CD8-positive, alpha-beta memory T cell (primary cell): ENCODE results near the gene SPP2. TPM values are rescaled to one million over a fixed set of nuclear protein-coding genes. Genes with fewer than 3 reads are reported as not detected.

Experiments used
- CTCF ChIA-PET: fragments of 350-600 bp; sonication (Branson Sonifier 250); formaldehyde crosslinking; loops from one replicate; lab custom pipeline; 2021; ENCODE audit warnings: antibody characterized with exemption; lab: Charles Lee
- POLR2A ChIA-PET: fragments of 350-600 bp; sonication (Branson Sonifier 250); formaldehyde crosslinking; loops from one replicate; lab custom pipeline; 2021; ENCODE audit warnings: antibody characterized with exemption; lab: Charles Lee
- DNase-seq, 5 donors: peaks; one replicate each; pipeline versions ENCODE4 v3.0.0 to v3.0.0-alpha.2; 2020 to 2022; ENCODE audit warnings: mixed read lengths in 1 of 5
- H3K27ac ChIP-seq: one replicate; pipeline ENCODE4 v1.7.0; 2013; ENCODE audit warnings: low read depth, mild to moderate bottlenecking, low read length, moderate library complexity
- H3K27me3 ChIP-seq: 2 replicates; pipeline ENCODE4 v1.7.0; 2013; ENCODE audit warnings: low read length, mild to moderate bottlenecking; ENCODE audit not compliant: insufficient read depth, poor library complexity, severe bottlenecking
- H3K36me3 ChIP-seq: 2 replicates; pipeline ENCODE4 v1.7.0; 2013; ENCODE audit warnings: mild to moderate bottlenecking, low read length, moderate library complexity; ENCODE audit not compliant: insufficient read depth
- H3K4me1 ChIP-seq: 2 replicates; pipeline ENCODE4 v1.7.0; 2013; ENCODE audit warnings: mild to moderate bottlenecking, low read length, moderate library complexity; ENCODE audit not compliant: insufficient read depth
- H3K4me3 ChIP-seq: 2 replicates; pipeline ENCODE4 v1.7.0; 2013; ENCODE audit warnings: mild to moderate bottlenecking, low read length
- H3K9me3 ChIP-seq: 2 replicates; pipeline ENCODE4 v1.7.0; 2013; ENCODE audit warnings: mild to moderate bottlenecking, low read length
- H3K27ac Mint-ChIP-seq, 8 donors: one replicate each; pipeline ENCODE4 v1.8.0; 2020 to 2021; ENCODE audit warnings: mixed read lengths in 8 of 8, mild to moderate bottlenecking in 6 of 8, inconsistent platforms in 3 of 8, moderate library complexity in 3 of 8
- H3K27me3 Mint-ChIP-seq, 2 donors: one replicate each; pipeline ENCODE4 v1.8.0; 2020 to 2021; ENCODE audit warnings: mixed read lengths in 2 of 2, mild to moderate bottlenecking in 1 of 2, moderate library complexity in 1 of 2
- H3K36me3 Mint-ChIP-seq, 3 donors: one replicate each; pipeline ENCODE4 v1.8.0; 2020 to 2021; ENCODE audit warnings: mixed read lengths in 3 of 3, inconsistent platforms in 1 of 3, mild to moderate bottlenecking in 1 of 3
- H3K4me1 Mint-ChIP-seq, 3 donors: one replicate each; pipeline ENCODE4 v1.8.0; 2020 to 2021; ENCODE audit warnings: mixed read lengths in 3 of 3, inconsistent platforms in 1 of 3, mild to moderate bottlenecking in 1 of 3
- H3K4me3 Mint-ChIP-seq, 7 donors: one replicate each; pipeline ENCODE4 v1.8.0; 2020 to 2021; ENCODE audit warnings: mixed read lengths in 7 of 7, mild to moderate bottlenecking in 6 of 7, moderate library complexity in 4 of 7, inconsistent platforms in 2 of 7
- H3K9me3 Mint-ChIP-seq, 5 donors: one replicate each; pipeline ENCODE4 v1.8.0; 2020 to 2022; ENCODE audit warnings: mixed read lengths in 5 of 5, mild to moderate bottlenecking in 3 of 5, moderate library complexity in 2 of 5, inconsistent platforms in 1 of 5
- polyA plus RNA-seq: library from polyadenylated mRNA; unstranded; fragments of 300-500 nt; fragmentation: Illumina TruSeq; gene quantifications from one replicate; pipeline ENCODE4 v1.2.3, GENCODE V29; 2021
- total RNA-seq, 2 experiments: library from RNA; stranded (reverse); gene quantifications; one replicate each; pipeline ENCODE4 v1.2.3, GENCODE V29; 2021

Gene SPP2
- total and polyA plus RNA-seq, 3 experiments from 2014 or later, result not detected

GRCh38 chr2:234015861-234016260, 34.6 kb upstream of the SPP2 start:
- H3K4me1 Mint-ChIP-seq, result peaks cover 0 to 12% (median 0%) of the 10 kb centered on the region in 3 donors
- ChIA-PET POLR2A (no interaction called here), CTCF (interaction anchor here (1.3 kb wide), 1 partner anchor 14 kb away, joined by 3 read pairs; no protein-coding TSS in a partner anchor)
- no peak overlapping the region for H3K27ac ChIP-seq
- no peak overlapping the region for H3K4me3 ChIP-seq
- no peaks in the 10 kb centered on the region for H3K4me1 ChIP-seq
- no peaks in the 10 kb centered on the region for H3K9me3 ChIP-seq
- no peaks in the 10 kb centered on the region for H3K27me3 ChIP-seq
- no peak for DNase-seq
- peaks cover 0 to 18% (median 0%) of the 10 kb centered on the region in 3 donors for H3K36me3 Mint-ChIP-seq
- no peaks in the 10 kb centered on the region for H3K36me3 ChIP-seq
- no peak overlapping the region for H3K4me3 Mint-ChIP-seq
- H3K9me3 Mint-ChIP-seq, result no peaks in the 10 kb centered on the region
- peaks cover 0 to 1% of the 10 kb centered on the region in 2 donors for H3K27me3 Mint-ChIP-seq
- no peak overlapping the region for H3K27ac Mint-ChIP-seq

DNA sequence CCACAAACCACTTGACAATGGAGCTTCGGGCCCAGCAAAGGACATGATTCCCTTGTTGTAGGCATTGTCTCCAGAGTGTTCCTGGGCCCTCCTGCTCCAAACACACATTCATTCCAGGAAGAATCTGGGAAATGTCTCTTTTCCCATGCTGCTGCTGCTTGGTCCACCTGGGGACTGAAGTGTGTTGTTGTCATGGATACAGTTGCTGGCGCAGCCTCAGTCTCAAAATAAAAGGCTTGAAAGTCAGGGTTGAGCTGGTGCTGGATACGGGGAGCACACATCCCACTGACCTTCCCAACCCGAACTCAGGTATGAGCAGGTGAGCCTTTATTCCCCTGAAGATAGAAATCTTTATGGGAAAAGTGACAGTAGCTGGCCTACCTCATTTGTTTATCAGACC, 30.6 kb upstream of the SPP2 start:
- Histone ChIP-seq H3K4me1 (peaks cover 4% of the 10 kb centered on the region), H3K4me3 (no peak overlapping the region), H3K27me3 (no peaks in the 10 kb centered on the region), H3K9me3 (no peaks in the 10 kb centered on the region), H3K27ac (no peak overlapping the region), H3K36me3 (no peaks in the 10 kb centered on the region)
- Mint-ChIP-seq H3K9me3 (peaks cover 0 to 4% (median 3%) of the 10 kb centered on the region in 5 donors), H3K27me3 (peaks cover 0 to 1% of the 10 kb centered on the region in 2 donors), H3K4me1 (peaks cover 9 to 34% (median 13%) of the 10 kb centered on the region in 3 donors), H3K4me3 (no peak overlapping the region), H3K36me3 (peaks cover 0 to 32% (median 4%) of the 10 kb centered on the region in 3 donors), H3K27ac (no peak overlapping the region)
- POLR2A ChIA-PET, result interaction anchor here (1.0 kb wide), 1 partner anchor 9 kb away, joined by 3 read pairs; no protein-coding TSS in a partner anchor
- CTCF ChIA-PET, result no interaction called here
- no peak for DNase-seq

DNA sequence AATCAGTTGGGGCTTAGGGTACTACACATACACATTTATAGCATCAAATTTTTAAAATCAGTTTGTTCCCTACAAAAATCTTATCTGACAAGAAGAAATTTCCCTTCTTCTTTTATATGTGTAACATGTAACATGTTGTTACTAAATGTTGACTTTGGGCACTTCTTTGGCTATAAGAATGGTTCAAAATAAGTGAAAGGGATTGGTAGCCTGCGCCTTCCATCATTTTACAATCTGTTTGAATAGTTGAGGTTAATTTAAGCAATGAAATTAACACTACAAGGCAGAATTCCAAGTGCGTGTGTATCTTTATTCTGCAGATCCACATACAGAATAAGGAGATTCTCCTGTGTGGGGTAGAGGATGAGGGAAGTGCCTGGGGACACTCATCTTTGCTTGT, 30.2 kb upstream of the SPP2 start:
- Mint-ChIP-seq H3K27ac (no peak overlapping the region), H3K36me3 (peaks cover 0 to 32% (median 4%) of the 10 kb centered on the region in 3 donors), H3K4me3 (no peak overlapping the region), H3K9me3 (peaks cover 0 to 4% (median 3%) of the 10 kb centered on the region in 5 donors), H3K27me3 (peaks cover 0 to 1% of the 10 kb centered on the region in 2 donors), H3K4me1 (peaks cover 13 to 37% (median 16%) of the 10 kb centered on the region in 3 donors)
- no peaks in the 10 kb centered on the region for H3K27me3 ChIP-seq
- peaks cover 9% of the 10 kb centered on the region for H3K4me1 ChIP-seq
- ChIA-PET POLR2A (interaction anchor here (1.0 kb wide), 1 partner anchor 9 kb away, joined by 3 read pairs; no protein-coding TSS in a partner anchor), CTCF (no interaction called here)
- no peak overlapping the region for H3K4me3 ChIP-seq
- no peaks in the 10 kb centered on the region for H3K9me3 ChIP-seq
- DNase-seq, result no peak
- no peaks in the 10 kb centered on the region for H3K36me3 ChIP-seq
- H3K27ac ChIP-seq, result no peak overlapping the region

DNA sequence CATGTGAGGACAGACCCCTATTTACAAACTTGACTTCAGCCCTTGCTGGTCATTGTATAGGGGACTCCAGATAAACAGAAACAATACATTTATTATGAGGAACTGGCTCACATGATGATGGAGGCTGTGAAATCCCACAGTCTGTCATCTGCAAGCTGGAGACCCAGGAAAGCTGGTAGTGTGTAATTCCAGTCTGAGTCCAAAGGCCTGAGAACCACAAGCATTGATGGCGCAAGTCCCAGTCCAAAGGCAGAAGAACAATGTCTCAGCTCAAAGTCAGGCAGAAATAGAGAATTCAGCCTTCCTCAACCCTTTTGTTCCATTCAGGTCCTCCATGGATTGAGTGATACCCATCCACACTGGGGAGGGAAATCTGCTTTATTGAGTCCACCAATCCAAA, 28.1 kb upstream of the SPP2 start:
- ChIA-PET POLR2A (no interaction called here), CTCF (no interaction called here)
- no peak for DNase-seq
- no peaks in the 10 kb centered on the region for H3K27me3 Mint-ChIP-seq
- Histone ChIP-seq H3K27me3 (no peaks in the 10 kb centered on the region), H3K9me3 (no peaks in the 10 kb centered on the region), H3K36me3 (no peaks in the 10 kb centered on the region), H3K4me3 (no peak overlapping the region), H3K27ac (no peak overlapping the region), H3K4me1 (peaks cover 28% of the 10 kb centered on the region)
- peaks cover 0 to 32% (median 4%) of the 10 kb centered on the region in 3 donors for H3K36me3 Mint-ChIP-seq
- no peak overlapping the region for H3K4me3 Mint-ChIP-seq
- peaks cover 0 to 4% (median 3%) of the 10 kb centered on the region in 5 donors for H3K9me3 Mint-ChIP-seq
- H3K4me1 Mint-ChIP-seq, result peaks cover 34 to 55% (median 37%) of the 10 kb centered on the region in 3 donors
- peak overlapping the region in 1 of 8 donors; percentile 51 for H3K27ac Mint-ChIP-seq

DNA sequence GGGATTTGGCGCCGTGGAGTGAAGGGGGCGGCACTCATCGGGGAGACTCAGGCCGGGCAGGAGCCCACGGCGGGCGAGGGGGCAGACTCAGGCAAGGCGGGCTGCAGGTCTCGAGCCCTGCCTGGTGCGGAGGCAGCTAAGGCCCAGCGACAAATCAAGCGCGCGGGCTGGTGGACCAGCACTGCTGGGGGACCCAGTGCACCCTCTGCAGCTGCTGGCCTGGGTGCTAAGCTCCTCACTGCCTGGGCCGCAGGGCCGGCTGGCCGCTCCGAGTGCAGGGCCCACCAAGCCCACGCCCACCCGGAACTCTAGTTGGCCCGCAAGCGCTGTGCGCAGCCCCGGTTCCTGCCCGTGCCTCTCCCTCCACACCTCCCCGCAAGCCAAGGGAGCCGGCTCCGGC, 26.2 kb upstream of the SPP2 start:
- H3K27ac Mint-ChIP-seq, result peak overlapping the region in 3 of 8 donors; percentile 38 to 52 (median 38)
- Histone ChIP-seq H3K4me3 (no peak overlapping the region), H3K9me3 (no peaks in the 10 kb centered on the region), H3K27ac (no peak overlapping the region), H3K4me1 (peaks cover 38% of the 10 kb centered on the region), H3K36me3 (no peaks in the 10 kb centered on the region), H3K27me3 (no peaks in the 10 kb centered on the region)
- H3K27me3 Mint-ChIP-seq, result no peaks in the 10 kb centered on the region
- H3K36me3 Mint-ChIP-seq, result peaks cover 0 to 40% (median 7%) of the 10 kb centered on the region in 3 donors
- H3K9me3 Mint-ChIP-seq, result peaks cover 0 to 7% (median 4%) of the 10 kb centered on the region in 5 donors
- CTCF ChIA-PET, result interaction anchor here (1.2 to 1.6 kb wide), 2 partner anchors 8 to 16 kb away, joined by 3 read pairs; no protein-coding TSS in a partner anchor
- POLR2A ChIA-PET, result no interaction called here
- peaks cover 50 to 73% (median 52%) of the 10 kb centered on the region in 3 donors for H3K4me1 Mint-ChIP-seq
- no peak for DNase-seq
- H3K4me3 Mint-ChIP-seq, result peak overlapping the region in 4 of 7 donors; percentile 28 to 60 (median 45)

DNA sequence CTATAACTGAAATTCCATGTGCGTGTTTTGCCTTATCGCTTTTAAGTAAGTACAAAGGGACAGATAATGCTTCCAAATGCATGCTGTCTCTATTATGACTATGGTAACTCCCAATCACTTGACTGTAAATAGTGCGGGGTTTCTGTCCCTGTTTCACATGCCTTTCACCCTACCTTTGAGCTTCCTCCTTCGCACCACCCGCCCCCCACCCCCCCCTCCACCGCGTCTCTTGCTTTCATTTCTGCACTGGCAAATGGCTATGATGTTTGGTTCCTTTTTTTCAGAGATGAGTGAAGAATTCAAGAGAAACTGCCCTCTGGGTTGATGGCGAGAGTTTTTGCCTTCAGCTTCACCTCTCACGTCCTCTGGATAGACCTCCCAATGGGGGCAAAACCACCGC, 25.0 kb upstream of the SPP2 start:
- no peaks in the 10 kb centered on the region for H3K36me3 ChIP-seq
- POLR2A ChIA-PET, result interaction anchor here (0.6 kb wide), 2 partner anchors 40 to 64 kb away, joined by 4 read pairs; no protein-coding TSS in a partner anchor
- no peaks in the 10 kb centered on the region for H3K27me3 ChIP-seq
- peak in 2 of 5 donors; percentile 33 to 37 for DNase-seq
- Mint-ChIP-seq H3K27ac (peak overlapping the region; percentile 79 to 97 (median 89)), H3K9me3 (peaks cover 0 to 7% (median 4%) of the 10 kb centered on the region in 5 donors), H3K4me3 (peak overlapping the region; percentile 25 to 90 (median 83)), H3K27me3 (no peaks in the 10 kb centered on the region), H3K4me1 (peaks cover 59 to 85% (median 62%) of the 10 kb centered on the region in 3 donors), H3K36me3 (peaks cover 0 to 38% (median 7%) of the 10 kb centered on the region in 3 donors)
- no peaks in the 10 kb centered on the region for H3K9me3 ChIP-seq
- H3K4me3 ChIP-seq, result peak overlapping the region; percentile 72
- peaks cover 42% of the 10 kb centered on the region for H3K4me1 ChIP-seq
- peak overlapping the region; percentile 21 for H3K27ac ChIP-seq
- CTCF ChIA-PET, result interaction anchor here (1.3 to 1.4 kb wide), 2 partner anchors 17 to 472 kb away, joined by 3 read pairs; no protein-coding TSS in a partner anchor

- H3K36me3 Mint-ChIP-seq, result peaks cover 1 to 34% (median 7%) of the 10 kb centered on the region in 3 donors
- ChIA-PET POLR2A (no interaction called here), CTCF (interaction anchor here (1.3 to 1.4 kb wide), 2 partner anchors 18 to 472 kb away, joined by 3 read pairs; no protein-coding TSS in a partner anchor)
- Histone ChIP-seq H3K27me3 (no peaks in the 10 kb centered on the region), H3K9me3 (no peaks in the 10 kb centered on the region), H3K27ac (peak overlapping the region; percentile 21), H3K36me3 (no peaks in the 10 kb centered on the region), H3K4me1 (peaks cover 47% of the 10 kb centered on the region), H3K4me3 (peak overlapping the region; percentile 72)
- no peaks in the 10 kb centered on the region for H3K27me3 Mint-ChIP-seq
- DNase-seq, result no peak
- peak overlapping the region; percentile 67 to 90 (median 83) for H3K4me3 Mint-ChIP-seq
- H3K27ac Mint-ChIP-seq, result peak overlapping the region; percentile 79 to 97 (median 89)
- peaks cover 0 to 11% (median 4%) of the 10 kb centered on the region in 5 donors for H3K9me3 Mint-ChIP-seq
- H3K4me1 Mint-ChIP-seq, result peaks cover 64 to 89% (median 66%) of the 10 kb centered on the region in 3 donors
Observed at GRCh38 chr2:234025891-234026401, 24.6 kb upstream of the SPP2 start.
